Stimulated activated CD8-positive, alpha-beta memory T cell treated with anti-CD3 and anti-CD28 coated beads, Interleukin-7, amount 100 ng/mL, for 24 hours (primary cell): ENCODE data around the gene CIAO2B.

Source experiments
- DNase-seq: peaks from one replicate; pipeline ENCODE4 v3.0.0-alpha.2; 2020; ENCODE audit warnings: low read depth

CIAO2B gene

GRCh38 chr16:66919569-66920298 is 14.5 kb downstream of the CIAO2B start:
- DNase-seq, result no peak

GRCh38 chr16:66918803-66919568 is 15.2 kb downstream of the CIAO2B start, which contains the start of gene CDH16:
Gene CDH16, minus strand, starts transcription at chr16:66918885. Its CDS starts 820 bp downstream, at chr16:66918065.
- DNase-seq, result no peak

GRCh38 chr16:66918355-66918754 is 15.8 kb downstream of the CIAO2B start:
- no peak for DNase-seq

GRCh38 chr16:66917741-66918140 is 16.5 kb downstream of the CIAO2B start:
- no peak for DNase-seq

- no peak for DNase-seq
Measured at GRCh38 chr16:66916518-66916917, 17.7 kb downstream of the CIAO2B start.

GRCh38 chr16:66915041-66915440 is 19.2 kb downstream of the CIAO2B start:
- no peak for DNase-seq

- DNase-seq, result no peak
Measured at GRCh38 chr16:66914541-66914940, 19.7 kb downstream of the CIAO2B start.

- DNase-seq, result no peak
Measured at GRCh38 chr16:66913711-66914110, 20.5 kb downstream of the CIAO2B start.

- DNase-seq, result no peak
Measured at GRCh38 chr16:66913081-66913480, 21.1 kb downstream of the CIAO2B start.

GRCh38 chr16:66911801-66912200 is 22.4 kb downstream of the CIAO2B start:
- DNase-seq, result no peak

GRCh38 chr16:66911112-66911511 is 23.1 kb downstream of the CIAO2B start:
- DNase-seq, result no peak

- no peak for DNase-seq
Measured at GRCh38 chr16:66910175-66910940, 23.8 kb downstream of the CIAO2B start.

- DNase-seq, result no peak
Measured at GRCh38 chr16:66908762-66909559, 25.2 kb downstream of the CIAO2B start.

GRCh38 chr16:66908116-66908515 is 26.1 kb downstream of the CIAO2B start:
- no peak for DNase-seq

GRCh38 chr16:66906916-66907836 is 27.0 kb downstream of the CIAO2B start:
- no peak for DNase-seq

GRCh38 chr16:66905633-66906539 is 28.3 kb downstream of the CIAO2B start:
- no peak for DNase-seq

GRCh38 chr16:66904846-66905632 is 29.2 kb downstream of the CIAO2B start:
- no peak for DNase-seq

GRCh38 chr16:66904428-66904845 is 29.8 kb downstream of the CIAO2B start:
- DNase-seq, result no peak
